SK-N-SH treated with all-trans-retinoic acid at 6 μM for 48 hours (cell line): ENCODE measurements around the gene YPEL5.

Experiments used
- ATAC-seq: fragments of 200-7000 bp; cut with Tn5 transposase; 3 replicates; pipeline ENCODE4 v1.9.1; 2020; ENCODE audit warnings: mild to moderate bottlenecking, moderate library complexity
- ARNTL ChIP-seq: fragments of 450-650 bp; formaldehyde crosslinking; IDR thresholded peaks from 2 replicates; pipeline ENCODE4 v1.5.0; 2020; ENCODE audit warnings: low read depth, mild to moderate bottlenecking, moderate library complexity, borderline replicate concordance
- CREB5 ChIP-seq: fragments of 250-450 bp; sonication (Bioruptor Pico); IDR thresholded peaks from 2 replicates; pipeline ENCODE4 v1.5.1; 2020; ENCODE audit warnings: low read depth, mild to moderate bottlenecking, moderate library complexity
- CSDC2 ChIP-seq: fragments of 250-450 bp; sonication (Bioruptor Pico); IDR thresholded peaks from 2 replicates; pipeline ENCODE4 v1.5.0; 2020; ENCODE audit warnings: mild to moderate bottlenecking, moderate library complexity
- CSRNP3 ChIP-seq: fragments of 250-450 bp; sonication (Bioruptor Pico); IDR thresholded peaks from 2 replicates; pipeline ENCODE4 v1.5.1; 2021; ENCODE audit warnings: mild to moderate bottlenecking, moderate library complexity
- ESRRG ChIP-seq: fragments of 250-450 bp; sonication (Bioruptor Pico); IDR thresholded peaks from 2 replicates; pipeline ENCODE4 v1.6.1; 2021; ENCODE audit warnings: mild to moderate bottlenecking
- GLIS3 ChIP-seq: fragments of 250-450 bp; sonication (Bioruptor Pico); IDR thresholded peaks from 2 replicates; pipeline ENCODE4 v1.5.0; 2020; ENCODE audit warnings: mild to moderate bottlenecking, moderate library complexity
- ISL1 ChIP-seq: fragments of 250-450 bp; sonication (Bioruptor Pico); IDR thresholded peaks from 2 replicates; pipeline ENCODE4 v2.1.2; 2022; ENCODE audit warnings: mild to moderate bottlenecking, moderate library complexity
- OSR1 ChIP-seq: fragments of 250-450 bp; sonication (Bioruptor Pico); IDR thresholded peaks from 2 replicates; pipeline ENCODE4 v1.8.0; 2022; ENCODE audit warnings: moderate library complexity, mild to moderate bottlenecking, inconsistent platforms
- PATZ1 ChIP-seq: fragments of 250-450 bp; sonication (Bioruptor Pico); IDR thresholded peaks from 2 replicates; pipeline ENCODE4 v1.8.0; 2020; ENCODE audit warnings: mild to moderate bottlenecking, moderate library complexity, borderline replicate concordance
- PPARA ChIP-seq: fragments of 250-450 bp; sonication (Bioruptor Pico); IDR thresholded peaks from 2 replicates; pipeline ENCODE4 v1.5.0; 2020; ENCODE audit warnings: mild to moderate bottlenecking, borderline replicate concordance
- SNAI2 ChIP-seq: fragments of 250-450 bp; sonication (Bioruptor Pico); IDR thresholded peaks from 2 replicates; pipeline ENCODE4 v1.5.0; 2020; ENCODE audit warnings: mild to moderate bottlenecking, moderate library complexity
- TCF4 ChIP-seq: fragments of 250-450 bp; sonication (Bioruptor Pico); IDR thresholded peaks from 2 replicates; pipeline ENCODE4 v1.8.0; 2021; ENCODE audit warnings: mild to moderate bottlenecking, moderate library complexity, borderline replicate concordance
- TOX ChIP-seq: fragments of 250-450 bp; sonication (Bioruptor Pico); IDR thresholded peaks from 2 replicates; pipeline ENCODE4 v1.8.0; 2021; ENCODE audit warnings: mild to moderate bottlenecking, moderate library complexity, borderline replicate concordance
- ZC3H10 ChIP-seq: fragments of 250-450 bp; sonication (Bioruptor Pico); IDR thresholded peaks from 2 replicates; pipeline ENCODE4 v1.5.1; 2021; ENCODE audit warnings: mild to moderate bottlenecking, moderate library complexity
- ZFP3 ChIP-seq: fragments of 250-450 bp; sonication (Bioruptor Pico); IDR thresholded peaks from 2 replicates; pipeline ENCODE4 v1.5.0; 2020; ENCODE audit warnings: mild to moderate bottlenecking, moderate library complexity
- ZNF565 ChIP-seq: fragments of 450-650 bp; formaldehyde crosslinking; conservative IDR thresholded peaks from 2 replicates; pipeline ENCODE4 v1.5.0; 2020; ENCODE audit warnings: low read depth, mild to moderate bottlenecking, moderate library complexity
- ZNF70 ChIP-seq: fragments of 450-650 bp; formaldehyde crosslinking; IDR thresholded peaks from 2 replicates; pipeline ENCODE4 v1.5.0; 2020; ENCODE audit warnings: mild to moderate bottlenecking, moderate library complexity
- ZNF8 ChIP-seq: fragments of 450-650 bp; formaldehyde crosslinking; IDR thresholded peaks from 2 replicates; pipeline ENCODE4 v1.5.0; 2020; ENCODE audit warnings: mild to moderate bottlenecking, moderate library complexity
- TF ChIP-seq, protein P1 (sequence below): fragments of 250-450 bp; sonication (Bioruptor Pico); IDR thresholded peaks from 2 replicates; pipeline ENCODE4 v1.5.0; 2020; ENCODE audit warnings: mild to moderate bottlenecking, moderate library complexity
- TF ChIP-seq, protein P2 (sequence below): fragments of 250-450 bp; sonication (Bioruptor Pico); IDR thresholded peaks from 2 replicates; pipeline ENCODE4 v1.8.0; 2021; ENCODE audit warnings: low read depth, mild to moderate bottlenecking, moderate library complexity, borderline replicate concordance

YPEL5 gene

GRCh38 chr2:30191107-30191506 lies 44.3 kb downstream of the YPEL5 start:
- no peak for ATAC-seq
- TF ChIP-seq SNAI2 (CRISPR knock-in tag) (no peak), ZNF565 (no peak), CSRNP3 (CRISPR knock-in tag) (no peak), ISL1 (no peak), ESRRG (CRISPR knock-in tag) (no peak), GLIS3 (CRISPR knock-in tag) (no peak), ARNTL (no peak), PATZ1 (no peak), CSDC2 (CRISPR knock-in tag) (no peak), CREB5 (CRISPR knock-in tag) (no peak), ZFP3 (CRISPR knock-in tag) (no peak), PPARA (CRISPR knock-in tag) (no peak), TOX (CRISPR knock-in tag) (no peak)
- TF ChIP-seq, protein P1, sequence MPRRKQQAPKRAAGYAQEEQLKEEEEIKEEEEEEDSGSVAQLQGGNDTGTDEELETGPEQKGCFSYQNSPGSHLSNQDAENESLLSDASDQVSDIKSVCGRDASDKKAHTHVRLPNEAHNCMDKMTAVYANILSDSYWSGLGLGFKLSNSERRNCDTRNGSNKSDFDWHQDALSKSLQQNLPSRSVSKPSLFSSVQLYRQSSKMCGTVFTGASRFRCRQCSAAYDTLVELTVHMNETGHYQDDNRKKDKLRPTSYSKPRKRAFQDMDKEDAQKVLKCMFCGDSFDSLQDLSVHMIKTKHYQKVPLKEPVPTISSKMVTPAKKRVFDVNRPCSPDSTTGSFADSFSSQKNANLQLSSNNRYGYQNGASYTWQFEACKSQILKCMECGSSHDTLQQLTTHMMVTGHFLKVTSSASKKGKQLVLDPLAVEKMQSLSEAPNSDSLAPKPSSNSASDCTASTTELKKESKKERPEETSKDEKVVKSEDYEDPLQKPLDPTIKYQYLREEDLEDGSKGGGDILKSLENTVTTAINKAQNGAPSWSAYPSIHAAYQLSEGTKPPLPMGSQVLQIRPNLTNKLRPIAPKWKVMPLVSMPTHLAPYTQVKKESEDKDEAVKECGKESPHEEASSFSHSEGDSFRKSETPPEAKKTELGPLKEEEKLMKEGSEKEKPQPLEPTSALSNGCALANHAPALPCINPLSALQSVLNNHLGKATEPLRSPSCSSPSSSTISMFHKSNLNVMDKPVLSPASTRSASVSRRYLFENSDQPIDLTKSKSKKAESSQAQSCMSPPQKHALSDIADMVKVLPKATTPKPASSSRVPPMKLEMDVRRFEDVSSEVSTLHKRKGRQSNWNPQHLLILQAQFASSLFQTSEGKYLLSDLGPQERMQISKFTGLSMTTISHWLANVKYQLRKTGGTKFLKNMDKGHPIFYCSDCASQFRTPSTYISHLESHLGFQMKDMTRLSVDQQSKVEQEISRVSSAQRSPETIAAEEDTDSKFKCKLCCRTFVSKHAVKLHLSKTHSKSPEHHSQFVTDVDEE (CRISPR knock-in tag) = no peak

DNA sequence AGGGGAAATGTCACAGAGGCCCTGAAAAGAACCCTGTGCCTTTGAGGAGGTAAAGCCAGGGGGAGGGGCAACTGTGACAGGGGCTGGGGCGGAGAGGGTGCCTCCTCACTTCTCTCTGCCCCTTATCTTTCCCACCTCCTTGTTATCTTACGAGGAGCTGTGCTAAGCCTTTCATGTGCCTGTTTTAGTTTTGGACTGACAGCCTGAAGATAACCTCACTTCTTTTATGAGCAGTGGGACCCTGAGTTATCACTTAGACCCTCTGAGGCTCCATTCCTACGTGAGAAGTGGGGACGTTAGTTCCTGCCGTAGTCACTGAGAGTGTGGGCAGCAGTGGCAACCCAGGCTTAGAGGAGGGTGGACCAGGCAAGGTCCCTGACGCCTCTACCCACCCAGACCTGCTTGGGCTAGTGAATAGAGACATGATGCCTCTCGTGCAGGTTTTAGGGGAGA lies 45.0 kb downstream of the YPEL5 start:
- TF ChIP-seq SNAI2 (CRISPR knock-in tag) (no peak), ZNF70 (CRISPR knock-in tag) (no peak), ZFP3 (CRISPR knock-in tag) (no peak), OSR1 (CRISPR knock-in tag) (no peak), ZNF8 (CRISPR knock-in tag) (no peak), TOX (CRISPR knock-in tag) (no peak), ESRRG (CRISPR knock-in tag) (no peak), ARNTL (no peak), CSDC2 (CRISPR knock-in tag) (no peak)
- TF ChIP-seq, all 23 proteins: peak for 0
- ATAC-seq = no peak

DNA sequence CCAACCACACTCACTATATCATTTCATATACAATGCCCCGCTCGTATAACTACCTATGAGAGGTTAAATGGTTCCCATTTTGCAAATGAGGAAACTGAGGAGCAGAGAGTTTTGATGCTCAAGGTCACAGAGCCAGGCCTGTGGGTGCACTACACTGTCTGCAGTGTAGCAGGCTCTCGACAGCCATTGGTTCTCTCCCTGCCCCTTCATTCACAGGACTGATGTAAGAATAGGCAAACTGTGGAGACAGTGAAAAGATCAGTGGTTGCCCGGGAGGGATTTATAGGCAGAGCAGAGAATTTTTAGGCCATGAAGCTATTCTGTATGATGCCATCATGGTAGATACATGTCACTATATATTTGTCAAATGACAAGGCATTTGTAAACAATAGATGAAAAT lies 45.5 kb downstream of the YPEL5 start:
- TF ChIP-seq ZC3H10 (CRISPR knock-in tag) = no peak
- TF ChIP-seq, protein P2, sequence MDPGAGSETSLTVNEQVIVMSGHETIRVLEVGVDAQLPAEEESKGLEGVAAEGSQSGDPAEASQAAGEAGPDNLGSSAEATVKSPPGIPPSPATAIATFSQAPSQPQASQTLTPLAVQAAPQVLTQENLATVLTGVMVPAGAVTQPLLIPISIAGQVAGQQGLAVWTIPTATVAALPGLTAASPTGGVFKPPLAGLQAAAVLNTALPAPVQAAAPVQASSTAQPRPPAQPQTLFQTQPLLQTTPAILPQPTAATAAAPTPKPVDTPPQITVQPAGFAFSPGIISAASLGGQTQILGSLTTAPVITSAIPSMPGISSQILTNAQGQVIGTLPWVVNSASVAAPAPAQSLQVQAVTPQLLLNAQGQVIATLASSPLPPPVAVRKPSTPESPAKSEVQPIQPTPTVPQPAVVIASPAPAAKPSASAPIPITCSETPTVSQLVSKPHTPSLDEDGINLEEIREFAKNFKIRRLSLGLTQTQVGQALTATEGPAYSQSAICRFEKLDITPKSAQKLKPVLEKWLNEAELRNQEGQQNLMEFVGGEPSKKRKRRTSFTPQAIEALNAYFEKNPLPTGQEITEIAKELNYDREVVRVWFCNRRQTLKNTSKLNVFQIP = no peak
- TF ChIP-seq, protein P1 (CRISPR knock-in tag) = no peak
- no peak for TF ChIP-seq TCF4
- TF ChIP-seq PPARA (CRISPR knock-in tag) = no peak
- no peak for TF ChIP-seq SNAI2 (CRISPR knock-in tag)
- TF ChIP-seq ESRRG (CRISPR knock-in tag) = no peak
- no peak for TF ChIP-seq TOX (CRISPR knock-in tag)
- TF ChIP-seq, all 23 proteins: peak for 0
- no peak for ATAC-seq
